ENCODE data around the gene PDE4A.

Gene PDE4A

GRCh38 chr19:10510301-10510802, 90.0 kb downstream of the PDE4A start:
- DNase-seq (ENCODE audit: low spot score) = peak; percentile 62

GRCh38 chr19:10513223-10513622, 92.9 kb downstream of the PDE4A start:
- DNase-seq (ENCODE audit: low spot score) = no peak

GRCh38 chr19:10514211-10515145, 94.1 kb downstream of the PDE4A start:
- no peak for DNase-seq (ENCODE audit: low spot score)

GRCh38 chr19:10516064-10516385, 95.7 kb downstream of the PDE4A start:
- peak; percentile 45 for DNase-seq (ENCODE audit: low spot score)

GRCh38 chr19:10516671-10517286, 96.4 kb downstream of the PDE4A start:
- no peak for DNase-seq (ENCODE audit: low spot score)

- no peak for DNase-seq (ENCODE audit: low spot score)
Measured at GRCh38 chr19:10517361-10517759, 97.0 kb downstream of the PDE4A start, which contains the start of gene S1PR5. Gene S1PR5 (minus strand): TSS chr19:10517447. CDS start chr19:10515011, 2,436 bp downstream.

GRCh38 chr19:10517760-10518443, 97.6 kb downstream of the PDE4A start:
- DNase-seq (ENCODE audit: low spot score) = no peak

GRCh38 chr19:10518444-10519361, 98.4 kb downstream of the PDE4A start:
- no peak for DNase-seq (ENCODE audit: low spot score)
